NT2/D1 (cell line): ENCODE measurements around the gene SHFL.
A peak's percentile ranks its signal among the peaks of the same experiment; 100 is the strongest.

ENCODE experiments used
- DNase-seq: peaks from one replicate; pipeline ENCODE4 v3.0.0-alpha.2; 2011; ENCODE audit warnings: low read depth, low spot score
- H3K27me3 ChIP-seq: 2 replicates; pipeline ENCODE4 v1.6.0; 2011; ENCODE audit warnings: mild to moderate bottlenecking; ENCODE audit not compliant: insufficient read length, insufficient read depth
- H3K36me3 ChIP-seq: 2 replicates; pipeline ENCODE4 v1.6.1; 2011; ENCODE audit warnings: mild to moderate bottlenecking, low read length, mixed read lengths; ENCODE audit not compliant: insufficient read depth, insufficient read length
- H3K4me1 ChIP-seq: 2 replicates; pipeline ENCODE4 v1.5.1; 2011; ENCODE audit not compliant: insufficient read depth, insufficient read length
- H3K4me3 ChIP-seq: 2 replicates; pipeline ENCODE4 v1.5.1; 2011; ENCODE audit warnings: low read depth; ENCODE audit not compliant: insufficient read length
- H3K9ac ChIP-seq: 2 replicates; pipeline ENCODE4 v1.6.0; 2011; ENCODE audit warnings: low read depth; ENCODE audit not compliant: insufficient read length
- H3K9me3 ChIP-seq: 2 replicates; pipeline ENCODE4 v1.5.1; 2011; ENCODE audit warnings: mild to moderate bottlenecking, low read length; ENCODE audit not compliant: insufficient read depth
- SUZ12 ChIP-seq: IDR thresholded peaks from 2 replicates; pipeline ENCODE4 v1.6.1; 2011; ENCODE audit not compliant: insufficient read length, insufficient read depth; ENCODE audit errors: extremely low read depth
- YY1 ChIP-seq: IDR thresholded peaks from 2 replicates; pipeline ENCODE4 v1.6.1; 2011; ENCODE audit not compliant: insufficient read length, insufficient read depth
- ZNF274 ChIP-seq: IDR thresholded peaks from 2 replicates; pipeline ENCODE4 v1.6.1; 2011; ENCODE audit warnings: mild to moderate bottlenecking, low read depth, low read length

The SHFL gene

DNA sequence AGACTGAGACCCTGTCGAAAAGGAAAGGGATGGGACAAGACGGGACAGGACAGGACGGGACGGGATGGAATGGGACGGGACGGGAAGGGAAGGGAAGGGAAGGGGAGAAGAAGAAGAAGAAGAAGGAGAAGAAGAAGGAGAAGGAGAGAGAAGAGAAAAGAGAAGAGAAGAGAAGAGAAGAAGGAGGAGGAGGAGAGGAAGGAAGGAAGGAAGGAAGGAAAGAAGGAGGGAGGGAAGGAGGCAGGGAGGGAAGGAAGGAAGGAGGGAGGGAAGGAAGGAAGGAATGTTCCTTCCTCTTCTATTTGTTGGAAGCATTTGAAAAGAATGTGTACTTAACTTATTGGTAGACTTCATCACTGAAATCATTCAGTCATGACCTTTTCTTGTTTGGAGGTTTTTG, 9.6 kb upstream of the SHFL start:
- TF ChIP-seq SUZ12 (no peak), ZNF274 (no peak), YY1 (no peak)
- Histone ChIP-seq H3K9me3 (peaks cover 10% of the 10 kb centered on the region; the same call in 1 of the 2 replicates), H3K27me3 (peaks cover 5% of the 10 kb centered on the region), H3K9ac (no peak overlapping the region), H3K36me3 (no peaks in the 10 kb centered on the region), H3K4me1 (peaks cover 3% of the 10 kb centered on the region), H3K4me3 (no peak overlapping the region)
- DNase-seq: no peak

DNA sequence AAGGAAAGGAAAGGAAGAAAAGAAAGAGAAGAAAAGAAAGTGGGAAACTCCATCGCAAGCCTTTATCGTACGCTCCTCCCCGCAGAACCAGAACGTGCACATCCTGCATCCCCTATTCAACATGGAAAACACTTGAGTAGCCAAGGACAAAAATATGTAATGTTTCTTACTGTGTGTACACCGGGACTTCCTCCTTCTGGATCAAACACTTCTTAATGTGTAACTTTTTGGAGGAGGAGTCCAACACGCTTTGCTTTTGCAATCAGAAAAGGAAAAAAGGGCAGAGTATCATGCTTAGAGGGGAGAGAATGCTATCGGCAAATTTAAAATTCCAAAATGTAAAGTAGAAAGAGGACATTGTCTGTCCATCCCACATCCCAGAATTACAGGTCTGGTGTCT, 7.8 kb upstream of the SHFL start:
- DNase-seq: no peak
- TF ChIP-seq SUZ12: no peak
- TF ChIP-seq ZNF274: no peak
- no peak for TF ChIP-seq YY1
- Histone ChIP-seq H3K4me1 (peaks cover 3% of the 10 kb centered on the region), H3K36me3 (no peaks in the 10 kb centered on the region), H3K27me3 (peaks cover 5% of the 10 kb centered on the region), H3K9ac (no peak overlapping the region), H3K4me3 (no peak overlapping the region), H3K9me3 (peaks cover 10% of the 10 kb centered on the region; the same call in 1 of the 2 replicates)

- peaks cover 5% of the 10 kb centered on the region; the same call in 1 of the 2 replicates for H3K9me3 ChIP-seq
Measured at GRCh38 chr19:10079031-10079453, 7.1 kb upstream of the SHFL start.

DNA sequence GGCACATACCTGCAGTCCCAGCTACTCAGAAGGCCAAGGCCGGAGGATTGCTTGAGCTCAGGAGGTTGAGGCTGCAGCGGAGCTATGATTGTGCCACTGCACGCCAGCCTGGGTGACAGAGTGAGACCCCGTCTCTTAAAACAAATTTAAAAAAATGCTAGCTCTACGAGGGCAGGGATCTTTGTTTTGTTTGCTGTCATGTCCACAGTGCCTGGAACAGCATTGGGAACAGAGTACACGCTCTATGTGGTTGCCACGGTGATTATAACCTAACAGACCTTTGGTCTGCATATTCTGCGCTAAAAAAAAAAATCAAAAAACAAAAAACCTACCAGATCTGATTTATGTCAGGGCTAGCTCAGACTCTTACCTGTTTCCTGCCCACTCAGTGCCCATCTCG, 2.2 kb upstream of the SHFL start:
- Histone ChIP-seq H3K9me3 (no peaks in the 10 kb centered on the region), H3K9ac (no peak overlapping the region), H3K4me1 (peaks cover 4% of the 10 kb centered on the region), H3K36me3 (no peaks in the 10 kb centered on the region), H3K27me3 (peaks cover 11% of the 10 kb centered on the region), H3K4me3 (no peak overlapping the region)
- no peak for TF ChIP-seq SUZ12
- TF ChIP-seq ZNF274: no peak
- no peak for TF ChIP-seq YY1
- no peak for DNase-seq

More at GRCh38 chr19:10079031-10079453, 7.1 kb upstream of the SHFL start:
- H3K36me3 ChIP-seq: no peaks in the 10 kb centered on the region
- TF ChIP-seq SUZ12 (no peak), ZNF274 (no peak), YY1 (no peak)
- no peak overlapping the region for H3K9ac ChIP-seq
- no peak for DNase-seq
- H3K4me1 ChIP-seq: peaks cover 3% of the 10 kb centered on the region
- H3K4me3 ChIP-seq: no peak overlapping the region
- H3K27me3 ChIP-seq: peaks cover 5% of the 10 kb centered on the region

DNA sequence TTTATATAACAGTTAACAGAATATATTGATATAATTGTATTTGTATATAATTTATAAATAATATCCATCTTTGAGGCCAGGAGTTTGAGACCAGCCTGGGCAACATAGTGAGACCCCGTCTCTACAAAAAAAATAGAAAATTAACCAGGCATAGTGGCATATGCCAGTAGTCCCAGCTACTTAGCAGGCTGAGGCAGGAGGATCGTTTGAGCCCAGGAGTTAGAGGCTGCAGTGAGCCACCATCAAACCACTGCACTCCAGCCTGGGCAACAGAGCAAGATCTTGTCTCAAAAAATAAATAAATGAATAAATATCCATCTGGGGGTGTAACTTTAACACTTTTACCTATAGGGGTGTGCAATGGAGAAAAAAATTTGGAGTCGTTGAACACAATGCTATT, 1.3 kb upstream of the SHFL start:
- TF ChIP-seq YY1: no peak
- TF ChIP-seq SUZ12: no peak
- TF ChIP-seq ZNF274: no peak
- Histone ChIP-seq H3K36me3 (no peaks in the 10 kb centered on the region), H3K9me3 (no peaks in the 10 kb centered on the region), H3K4me1 (peaks cover 2% of the 10 kb centered on the region), H3K9ac (no peak overlapping the region), H3K27me3 (peaks cover 11% of the 10 kb centered on the region), H3K4me3 (no peak overlapping the region)
- no peak for DNase-seq

- Histone ChIP-seq H3K27me3 (peaks cover 11% of the 10 kb centered on the region), H3K4me1 (peaks cover 2% of the 10 kb centered on the region), H3K36me3 (no peaks in the 10 kb centered on the region), H3K4me3 (peak overlapping the region; percentile 83), H3K9me3 (no peaks in the 10 kb centered on the region), H3K9ac (peak overlapping the region; percentile 81)
- TF ChIP-seq SUZ12 (no peak), ZNF274 (no peak), YY1 (no peak)
- DNase-seq: no peak
Measured at GRCh38 chr19:10086591-10087192, 575 bp downstream of the SHFL start.

GRCh38 chr19:10087296-10088061, 1.4 kb downstream of the SHFL start:
- Histone ChIP-seq H3K9me3 (no peaks in the 10 kb centered on the region), H3K4me1 (peaks cover 2% of the 10 kb centered on the region), H3K27me3 (peaks cover 11% of the 10 kb centered on the region), H3K4me3 (peak overlapping the region; percentile 83), H3K36me3 (peaks cover 2% of the 10 kb centered on the region), H3K9ac (peak overlapping the region; percentile 56)
- TF ChIP-seq SUZ12: no peak
- TF ChIP-seq ZNF274: no peak
- no peak for TF ChIP-seq YY1
- DNase-seq: no peak
